ENCODE measurements around the gene LRRC28. TPM values are rescaled to one million over a fixed set of nuclear protein-coding genes. Genes with fewer than 3 reads are reported as not detected.

Gene LRRC28
- total and polyA plus RNA-seq, 4 donors = 14.5 to 27.5 (median 19.7) TPM

DNA sequence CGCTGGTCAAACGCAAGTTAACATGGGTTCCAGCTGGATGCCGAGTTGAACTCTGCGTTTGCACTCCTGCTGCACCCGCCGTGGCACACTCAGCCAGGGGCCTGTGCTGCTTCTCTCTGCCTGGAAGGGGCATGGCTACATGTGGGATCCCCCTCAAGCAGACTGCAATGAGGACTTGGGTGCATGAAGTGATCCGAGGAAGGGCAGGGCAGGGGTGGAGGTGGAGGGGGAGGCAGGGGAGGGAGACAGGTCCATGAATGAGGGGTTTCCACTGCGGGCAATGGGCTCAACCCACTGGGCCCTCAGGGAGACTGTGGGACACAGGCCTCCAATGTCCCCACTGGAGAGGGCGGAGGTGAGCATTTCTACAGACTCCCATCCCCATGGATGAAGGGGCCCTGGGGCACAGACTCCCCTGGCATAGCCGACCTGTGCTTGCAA is 172.9 kb downstream of the LRRC28 start:
- Histone ChIP-seq H3K4me1 (ENCODE audit: control insufficient read depth in 1 of 2, insufficient read depth in 2 of 2, low read length in 2 of 2) (no peaks in the 10 kb centered on the region), H3K27me3 (ENCODE audit: control insufficient read depth in 1 of 2, insufficient read depth in 2 of 2, low read length in 1 of 2) (no peaks in the 10 kb centered on the region), H3K9me3 (ENCODE audit: control insufficient read depth, low read length) (no peaks in the 10 kb centered on the region), H3K27ac (ENCODE audit: low read depth in 1 of 2, low read length in 2 of 2) (no peak overlapping the region), H3K36me3 (ENCODE audit: control insufficient read depth in 1 of 2, insufficient read depth in 2 of 2, low read length in 1 of 2) (no peaks in the 10 kb centered on the region), H3K4me3 (ENCODE audit: low read length in 2 of 2) (no peak overlapping the region)
- 94 to 95% methylated on average over 10 of the region's 10 CpGs for WGBS, 2 donors
- ATAC-seq (ENCODE audit: low FRiP score) (no peak), DNase-seq (peak in 1 of 2 donors; percentile 52)
- intact Hi-C loops (cut with DNase I) = no loop called here

DNA sequence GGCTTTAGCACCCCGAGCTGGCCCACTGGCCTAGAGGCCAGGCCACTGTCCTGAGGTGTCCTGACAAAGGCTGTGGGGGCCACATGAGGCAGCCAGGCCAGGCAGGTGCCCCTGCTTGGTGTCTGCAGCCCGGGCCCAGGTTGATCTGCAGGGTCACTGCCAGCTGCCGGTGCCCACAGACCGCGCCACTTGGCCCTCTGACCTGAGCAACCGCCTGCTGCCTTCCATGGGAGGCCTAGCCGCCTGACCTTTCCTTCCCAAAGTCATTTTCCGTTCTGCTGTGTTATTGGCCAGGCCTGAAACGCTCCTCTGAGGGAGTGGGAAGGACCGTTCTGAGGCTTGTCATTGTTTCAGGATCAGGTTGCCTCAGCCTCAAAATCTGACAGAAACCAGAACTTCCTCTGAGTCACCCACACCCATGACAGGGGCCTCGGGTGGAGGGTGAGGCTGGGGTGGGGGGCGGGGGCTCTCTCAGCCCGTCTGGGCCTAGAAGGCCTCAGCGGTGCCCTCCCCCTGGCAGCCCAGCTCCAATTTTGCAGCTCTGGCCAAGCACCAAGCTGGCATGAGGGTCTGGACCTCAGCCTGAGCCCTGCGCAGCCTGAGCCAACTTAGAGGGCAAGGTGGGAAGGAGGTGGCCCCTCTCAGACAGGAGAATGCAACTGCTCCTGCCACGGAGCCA is 173.8 kb downstream of the LRRC28 start:
- H3K4me3 ChIP-seq (ENCODE audit: low read length in 2 of 2) = no peak overlapping the region
- peak; percentile 80 to 82 for DNase-seq
- H3K36me3 ChIP-seq (ENCODE audit: control insufficient read depth in 1 of 2, insufficient read depth in 2 of 2, low read length in 1 of 2) = no peaks in the 10 kb centered on the region
- peak overlapping the region; percentile 17 to 72 for H3K27ac ChIP-seq (ENCODE audit: low read depth in 1 of 2, low read length in 2 of 2)
- peak; percentile 60 for ATAC-seq (ENCODE audit: low FRiP score)
- no peaks in the 10 kb centered on the region for H3K4me1 ChIP-seq (ENCODE audit: control insufficient read depth in 1 of 2, insufficient read depth in 2 of 2, low read length in 2 of 2)
- intact Hi-C loops (cut with DNase I) = loop anchor here in 1 of 2 donors (1.0 kb wide), 1 partner anchor 30 kb away; no protein-coding TSS in a partner anchor
- no peaks in the 10 kb centered on the region for H3K27me3 ChIP-seq (ENCODE audit: control insufficient read depth in 1 of 2, insufficient read depth in 2 of 2, low read length in 1 of 2)
- WGBS, 2 donors = 9 to 11% methylated on average over 16 of the region's 16 CpGs
- H3K9me3 ChIP-seq (ENCODE audit: control insufficient read depth, low read length) = no peaks in the 10 kb centered on the region

- intact Hi-C loops (cut with DNase I) = loop anchor here in 1 of 2 donors (1.0 kb wide), 1 partner anchor 30 kb away; no protein-coding TSS in a partner anchor
- Histone ChIP-seq H3K9me3 (ENCODE audit: control insufficient read depth, low read length) (no peaks in the 10 kb centered on the region), H3K27me3 (ENCODE audit: control insufficient read depth in 1 of 2, insufficient read depth in 2 of 2, low read length in 1 of 2) (no peaks in the 10 kb centered on the region), H3K4me1 (ENCODE audit: control insufficient read depth in 1 of 2, insufficient read depth in 2 of 2, low read length in 2 of 2) (no peaks in the 10 kb centered on the region), H3K27ac (ENCODE audit: low read depth in 1 of 2, low read length in 2 of 2) (peak overlapping the region; percentile 17 to 72), H3K36me3 (ENCODE audit: control insufficient read depth in 1 of 2, insufficient read depth in 2 of 2, low read length in 1 of 2) (no peaks in the 10 kb centered on the region), H3K4me3 (ENCODE audit: low read length in 2 of 2) (no peak overlapping the region)
- 19 to 23% methylated on average over 18 to 19 of the region's 19 CpGs for WGBS, 2 donors
- ATAC-seq (ENCODE audit: low FRiP score) (peak; percentile 48), DNase-seq (peak; percentile 57 to 76)
These were observed 174.5 kb downstream of the LRRC28 start for GRCh38 chr15:99425657-99426301.

DNA sequence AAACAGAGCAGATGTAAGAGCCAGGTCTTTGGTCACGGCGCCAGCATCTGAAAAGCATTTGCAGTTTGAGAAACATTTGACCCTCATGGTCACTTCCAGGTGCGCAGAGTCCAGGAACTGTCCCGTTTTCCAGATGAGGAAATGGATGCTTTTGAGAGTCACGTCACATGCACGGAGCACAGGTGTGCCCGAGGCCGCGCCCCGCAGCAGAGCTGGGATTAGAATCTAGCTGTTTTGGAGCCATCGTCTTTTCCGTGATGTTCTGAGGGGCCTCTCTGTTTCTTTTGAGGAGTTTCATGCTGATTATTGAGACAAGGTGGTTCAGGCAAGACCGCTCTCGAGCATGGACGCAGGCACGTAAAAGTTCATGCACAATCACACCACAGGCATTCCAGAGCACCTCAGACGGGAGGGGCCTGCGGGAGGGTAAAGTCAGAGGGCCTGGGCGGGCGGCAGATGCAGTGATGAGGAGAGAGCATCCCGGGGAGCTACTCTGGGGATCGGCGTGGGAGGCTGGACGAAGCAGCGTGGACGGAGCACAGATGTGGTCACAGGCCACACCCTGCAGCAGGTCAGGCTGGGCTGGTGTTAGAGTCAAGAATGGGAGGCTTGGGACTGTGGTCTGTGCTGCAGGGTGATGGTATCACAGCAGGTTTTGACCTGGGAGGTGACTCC is 175.3 kb downstream of the LRRC28 start:
- Histone ChIP-seq H3K36me3 (ENCODE audit: control insufficient read depth in 1 of 2, insufficient read depth in 2 of 2, low read length in 1 of 2) (no peaks in the 10 kb centered on the region), H3K27ac (ENCODE audit: low read depth in 1 of 2, low read length in 2 of 2) (no peak overlapping the region), H3K27me3 (ENCODE audit: control insufficient read depth in 1 of 2, insufficient read depth in 2 of 2, low read length in 1 of 2) (no peaks in the 10 kb centered on the region), H3K4me1 (ENCODE audit: control insufficient read depth in 1 of 2, insufficient read depth in 2 of 2, low read length in 2 of 2) (no peaks in the 10 kb centered on the region), H3K4me3 (ENCODE audit: low read length in 2 of 2) (no peak overlapping the region), H3K9me3 (ENCODE audit: control insufficient read depth, low read length) (no peaks in the 10 kb centered on the region)
- DNase-seq (peak; percentile 34 to 70), ATAC-seq (ENCODE audit: low FRiP score) (no peak)
- intact Hi-C loops (cut with DNase I) = no loop called here
- 94 to 97% methylated on average over 26 of the region's 26 CpGs for WGBS, 2 donors

DNA sequence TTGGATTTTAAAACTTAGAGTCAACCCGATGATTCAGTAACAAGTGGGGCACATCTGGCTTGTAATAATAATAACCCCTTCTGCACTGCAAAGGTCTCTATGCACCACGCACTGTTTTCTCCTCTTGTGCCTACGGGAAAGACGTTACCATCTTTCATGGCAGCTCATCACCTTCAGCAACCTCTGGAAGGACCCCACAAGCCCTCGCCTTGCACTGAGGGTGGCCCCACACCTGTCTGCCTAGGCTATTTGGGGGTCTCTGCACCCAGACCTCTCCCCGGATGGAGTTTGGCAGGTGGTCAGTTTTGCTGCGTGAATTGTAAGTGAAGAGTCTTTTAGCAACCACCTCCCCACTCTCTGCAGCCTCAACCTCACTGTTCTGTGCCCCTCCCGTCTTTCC is 175.9 kb downstream of the LRRC28 start:
- Histone ChIP-seq H3K9me3 (ENCODE audit: control insufficient read depth, low read length) (no peaks in the 10 kb centered on the region), H3K36me3 (ENCODE audit: control insufficient read depth in 1 of 2, insufficient read depth in 2 of 2, low read length in 1 of 2) (no peaks in the 10 kb centered on the region), H3K4me3 (ENCODE audit: low read length in 2 of 2) (no peak overlapping the region), H3K27me3 (ENCODE audit: control insufficient read depth in 1 of 2, insufficient read depth in 2 of 2, low read length in 1 of 2) (no peaks in the 10 kb centered on the region), H3K27ac (ENCODE audit: low read depth in 1 of 2, low read length in 2 of 2) (no peak overlapping the region), H3K4me1 (ENCODE audit: control insufficient read depth in 1 of 2, insufficient read depth in 2 of 2, low read length in 2 of 2) (no peaks in the 10 kb centered on the region)
- intact Hi-C loops (cut with DNase I) = no loop called here
- ATAC-seq (ENCODE audit: low FRiP score) (no peak), DNase-seq (peak in 1 of 2 donors; percentile 12)
- 94 to 95% methylated on average over 8 of the region's 8 CpGs for WGBS, 2 donors

- Histone ChIP-seq H3K27ac (ENCODE audit: low read depth in 1 of 2, low read length in 2 of 2) (no peak overlapping the region), H3K4me1 (ENCODE audit: control insufficient read depth in 1 of 2, insufficient read depth in 2 of 2, low read length in 2 of 2) (no peaks in the 10 kb centered on the region), H3K27me3 (ENCODE audit: control insufficient read depth in 1 of 2, insufficient read depth in 2 of 2, low read length in 1 of 2) (no peaks in the 10 kb centered on the region), H3K9me3 (ENCODE audit: control insufficient read depth, low read length) (no peaks in the 10 kb centered on the region), H3K36me3 (ENCODE audit: control insufficient read depth in 1 of 2, insufficient read depth in 2 of 2, low read length in 1 of 2) (no peaks in the 10 kb centered on the region), H3K4me3 (ENCODE audit: low read length in 2 of 2) (no peak overlapping the region)
- intact Hi-C loops (cut with DNase I) = no loop called here
- ATAC-seq (ENCODE audit: low FRiP score) (no peak), DNase-seq (peak in 1 of 2 donors; percentile 55)
- 95% methylated on average over 22 of the region's 22 CpGs for WGBS, 2 donors
These were observed 176.5 kb downstream of the LRRC28 start for GRCh38 chr15:99427668-99428361.

- Histone ChIP-seq H3K27ac (ENCODE audit: low read depth in 1 of 2, low read length in 2 of 2) (no peak overlapping the region), H3K4me3 (ENCODE audit: low read length in 2 of 2) (no peak overlapping the region), H3K9me3 (ENCODE audit: control insufficient read depth, low read length) (no peaks in the 10 kb centered on the region), H3K36me3 (ENCODE audit: control insufficient read depth in 1 of 2, insufficient read depth in 2 of 2, low read length in 1 of 2) (no peaks in the 10 kb centered on the region), H3K4me1 (ENCODE audit: control insufficient read depth in 1 of 2, insufficient read depth in 2 of 2, low read length in 2 of 2) (no peaks in the 10 kb centered on the region), H3K27me3 (ENCODE audit: control insufficient read depth in 1 of 2, insufficient read depth in 2 of 2, low read length in 1 of 2) (no peaks in the 10 kb centered on the region)
- intact Hi-C loops (cut with DNase I) = no loop called here
- ATAC-seq (ENCODE audit: low FRiP score) (no peak), DNase-seq (peak; percentile 34 to 38)
- 90 to 93% methylated on average over 5 of the region's 5 CpGs for WGBS, 2 donors
These were observed 178.4 kb downstream of the LRRC28 start for GRCh38 chr15:99429681-99430081.

- DNase-seq = peak; percentile 36 to 70
- WGBS, 2 donors = 93% methylated on average over 22 of the region's 22 CpGs
- ATAC-seq (ENCODE audit: low FRiP score) = no peak
- intact Hi-C loops (cut with DNase I) = no loop called here
- no peak overlapping the region for H3K4me3 ChIP-seq (ENCODE audit: low read length in 2 of 2)
- H3K36me3 ChIP-seq (ENCODE audit: control insufficient read depth in 1 of 2, insufficient read depth in 2 of 2, low read length in 1 of 2) = no peaks in the 10 kb centered on the region
- H3K27me3 ChIP-seq (ENCODE audit: control insufficient read depth in 1 of 2, insufficient read depth in 2 of 2, low read length in 1 of 2) = no peaks in the 10 kb centered on the region
- no peak overlapping the region for H3K27ac ChIP-seq (ENCODE audit: low read depth in 1 of 2, low read length in 2 of 2)
- no peaks in the 10 kb centered on the region for H3K4me1 ChIP-seq (ENCODE audit: control insufficient read depth in 1 of 2, insufficient read depth in 2 of 2, low read length in 2 of 2)
- H3K9me3 ChIP-seq (ENCODE audit: control insufficient read depth, low read length) = no peaks in the 10 kb centered on the region
These were observed 179.7 kb downstream of the LRRC28 start for GRCh38 chr15:99430881-99431401.

Data from aorta (tissue), 5 donors.